Stimulated activated effector memory CD8-positive, alpha-beta T cell treated with anti-CD3 and anti-CD28 coated beads, Interleukin-12 subunit alpha, Interleukin-12 subunit beta, amount 100 ng/mL, for 72 hours (primary cell): ENCODE data around the gene RNF10.
"Not testable (repeated sequence)": the region's sequence is repeated elsewhere in the genome, so short reads cannot be mapped to it uniquely, and the experiment has no call there.

Source experiments
- ATAC-seq: fragments of 150-1000 bp; cut with Tn5 transposase; 2 replicates; pipeline ENCODE4 v1.10.0; 2021
- DNase-seq, 2 donors: peaks; one replicate each; pipeline ENCODE4 v3.0.0; 2021 to 2022; ENCODE audit warnings: low spot score in 2 of 2
- H3K27ac Mint-ChIP-seq: one replicate; pipeline ENCODE4 v1.8.0; 2022; ENCODE audit warnings: mild to moderate bottlenecking, mixed read lengths
- H3K36me3 Mint-ChIP-seq: one replicate; pipeline ENCODE4 v1.8.0; 2022; ENCODE audit warnings: mild to moderate bottlenecking, mixed read lengths
- H3K4me1 Mint-ChIP-seq: one replicate; pipeline ENCODE4 v1.8.0; 2022; ENCODE audit warnings: mixed read lengths
- H3K4me3 Mint-ChIP-seq: one replicate; pipeline ENCODE4 v1.8.0; 2022; ENCODE audit warnings: mild to moderate bottlenecking, mixed read lengths
- H3K9me3 Mint-ChIP-seq: one replicate; pipeline ENCODE4 v1.8.0; 2022; ENCODE audit warnings: mixed read lengths

The RNF10 gene

DNA sequence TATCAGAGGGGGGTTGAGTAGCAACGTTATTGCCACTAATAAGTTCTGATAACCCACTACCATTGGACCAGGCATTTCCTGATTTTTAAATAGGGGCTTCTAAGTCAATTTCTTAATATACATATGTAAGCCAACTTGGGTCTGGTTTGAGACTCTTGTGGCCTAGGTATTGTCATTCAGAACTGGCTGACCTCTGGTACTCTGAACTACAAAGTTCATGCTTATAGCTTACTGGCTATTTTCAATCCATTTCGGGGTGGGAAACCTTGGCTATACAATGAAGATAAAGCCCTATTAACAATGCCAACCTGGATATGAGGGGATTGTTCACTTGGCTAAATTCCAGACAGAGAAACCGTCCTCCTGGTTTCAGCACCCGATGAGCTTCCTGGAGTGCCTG lies 29.6 kb upstream of the RNF10 start:
- ATAC-seq, result no peak
- Mint-ChIP-seq H3K9me3 (no peaks in the 10 kb centered on the region), H3K36me3 (peaks cover 97% of the 10 kb centered on the region), H3K4me1 (peaks cover 6% of the 10 kb centered on the region), H3K4me3 (no peak overlapping the region), H3K27ac (no peak overlapping the region)
- no peak for DNase-seq

DNA sequence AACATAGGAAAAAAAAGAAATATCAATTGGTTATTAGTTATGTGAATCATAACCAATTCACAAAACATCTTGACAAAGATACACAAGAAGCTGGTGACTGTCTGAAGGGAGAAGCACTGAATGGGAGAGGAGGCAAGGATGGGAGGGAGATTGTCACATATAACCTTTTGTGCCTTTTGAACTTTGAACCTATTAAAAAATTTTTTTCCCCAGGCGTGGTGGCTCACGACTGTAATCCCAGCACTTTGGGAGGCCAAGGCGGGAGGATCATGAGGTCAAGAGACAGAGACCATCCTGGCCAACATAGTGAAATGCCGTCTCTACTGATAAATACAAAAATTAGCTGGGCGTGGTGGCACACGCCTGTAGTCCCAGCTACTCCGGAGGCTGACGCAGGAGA lies 25.6 kb upstream of the RNF10 start:
- H3K9me3 Mint-ChIP-seq, result no peaks in the 10 kb centered on the region
- H3K36me3 Mint-ChIP-seq, result peaks cover 77% of the 10 kb centered on the region
- H3K27ac Mint-ChIP-seq, result no peak overlapping the region
- ATAC-seq (no peak), DNase-seq (no peak)
- no peak overlapping the region for H3K4me3 Mint-ChIP-seq
- H3K4me1 Mint-ChIP-seq, result no peaks in the 10 kb centered on the region

GRCh38 chr12:120514002-120514401 lies 20.2 kb upstream of the RNF10 start:
- peaks cover 57% of the 10 kb centered on the region for H3K36me3 Mint-ChIP-seq
- no peak overlapping the region for H3K4me3 Mint-ChIP-seq
- no peaks in the 10 kb centered on the region for H3K4me1 Mint-ChIP-seq
- no peak overlapping the region for H3K27ac Mint-ChIP-seq
- ATAC-seq (no peak), DNase-seq (no peak)
- no peaks in the 10 kb centered on the region for H3K9me3 Mint-ChIP-seq

GRCh38 chr12:120515496-120515895 lies 18.7 kb upstream of the RNF10 start:
- H3K4me1 Mint-ChIP-seq, result no peaks in the 10 kb centered on the region
- no peaks in the 10 kb centered on the region for H3K9me3 Mint-ChIP-seq
- H3K27ac Mint-ChIP-seq, result no peak overlapping the region
- peaks cover 59% of the 10 kb centered on the region for H3K36me3 Mint-ChIP-seq
- DNase-seq (no peak), ATAC-seq (no peak)
- H3K4me3 Mint-ChIP-seq, result no peak overlapping the region

GRCh38 chr12:120519324-120519723 lies 14.8 kb upstream of the RNF10 start:
- H3K9me3 Mint-ChIP-seq, H3K4me3 Mint-ChIP-seq, H3K4me1 Mint-ChIP-seq, ATAC-seq, DNase-seq, H3K27ac Mint-ChIP-seq: not testable (repeated sequence)
- peaks cover 58% of the 10 kb centered on the region for H3K36me3 Mint-ChIP-seq

DNA sequence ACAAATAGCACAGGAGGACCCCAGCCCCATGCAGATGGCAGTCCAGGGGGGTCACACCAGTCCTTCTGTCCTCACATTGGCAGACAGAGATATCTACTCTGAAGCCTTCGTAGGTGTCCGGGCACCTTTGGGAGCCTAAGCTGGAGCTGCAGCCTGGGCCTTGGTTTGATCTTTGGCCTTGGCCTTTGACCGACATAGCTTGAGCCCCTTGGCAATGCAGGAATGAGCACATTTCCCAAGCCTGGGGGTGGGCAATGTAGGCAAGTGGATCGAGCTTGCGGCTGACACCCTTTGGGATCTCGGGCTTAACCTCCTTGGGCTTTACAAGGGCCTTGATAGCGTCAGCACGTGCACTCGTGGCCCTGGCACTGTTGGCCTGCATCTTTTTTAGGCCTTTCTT lies 11.6 kb upstream of the RNF10 start:
- Mint-ChIP-seq H3K36me3 (peaks cover 40% of the 10 kb centered on the region), H3K9me3 (no peaks in the 10 kb centered on the region), H3K4me3 (no peak overlapping the region), H3K27ac (no peak overlapping the region), H3K4me1 (peaks cover 6% of the 10 kb centered on the region)
- DNase-seq, result no peak
- ATAC-seq, result no peak

GRCh38 chr12:120528861-120529525 lies 5.2 kb upstream of the RNF10 start, which contains the start of gene COQ5:
Gene COQ5 (minus strand): TSS chr12:120529158. CDS start chr12:120529141, 17 bp downstream.
- peak within 1 kb of the TSS; percentile 100 for H3K4me3 Mint-ChIP-seq
- peak; percentile 97 for ATAC-seq
- H3K36me3 Mint-ChIP-seq, result peaks cover 12% of the 10 kb centered on the region
- peak within 1 kb of the TSS; percentile 100 for H3K27ac Mint-ChIP-seq
- H3K4me1 Mint-ChIP-seq, result peaks cover 18% of the 10 kb centered on the region
- H3K9me3 Mint-ChIP-seq, result no peaks in the 10 kb centered on the region
- DNase-seq, result peak; percentile 70 to 89

DNA sequence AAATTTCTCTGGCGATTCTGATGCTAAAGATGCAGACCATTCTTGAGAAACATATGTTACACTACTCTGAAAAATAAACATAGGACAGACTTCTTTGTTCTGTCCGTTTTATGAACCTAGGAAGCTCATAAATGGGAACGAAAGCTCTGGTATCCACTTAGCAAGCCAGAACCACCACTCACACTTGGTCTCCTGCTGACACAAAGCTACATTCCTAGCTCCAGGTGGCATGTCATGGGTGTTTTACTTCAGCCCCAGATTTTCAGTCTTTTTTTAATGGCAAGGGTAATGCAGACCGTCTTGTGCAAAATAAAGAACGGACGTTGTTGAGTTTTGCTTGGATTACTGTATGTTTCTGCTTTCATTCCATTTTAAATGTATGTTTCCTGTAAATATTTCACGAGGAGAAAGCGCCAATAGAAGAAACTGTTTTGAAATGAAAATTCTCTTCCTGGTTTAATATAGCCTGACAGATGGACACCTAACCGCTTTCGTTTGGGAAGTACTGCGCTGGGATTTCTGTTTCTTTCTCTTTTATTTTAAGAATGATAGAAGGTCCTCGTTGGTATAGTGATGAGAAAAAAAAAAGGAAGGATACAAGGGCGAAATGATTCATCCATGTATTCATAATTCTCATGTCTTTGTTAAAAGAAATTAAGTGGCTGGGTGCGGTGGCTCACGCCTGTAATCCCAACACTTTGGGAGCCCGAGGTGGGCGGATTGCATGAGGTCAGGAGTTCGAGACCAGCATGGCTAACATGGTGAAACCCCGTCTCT lies 4.3 kb upstream of the RNF10 start:
- Mint-ChIP-seq H3K9me3 (no peaks in the 10 kb centered on the region), H3K36me3 (peaks cover 21% of the 10 kb centered on the region), H3K4me1 (peaks cover 18% of the 10 kb centered on the region), H3K4me3 (peak overlapping the region; percentile 100), H3K27ac (peak overlapping the region; percentile 100)
- DNase-seq (no peak), ATAC-seq (no peak)

DNA sequence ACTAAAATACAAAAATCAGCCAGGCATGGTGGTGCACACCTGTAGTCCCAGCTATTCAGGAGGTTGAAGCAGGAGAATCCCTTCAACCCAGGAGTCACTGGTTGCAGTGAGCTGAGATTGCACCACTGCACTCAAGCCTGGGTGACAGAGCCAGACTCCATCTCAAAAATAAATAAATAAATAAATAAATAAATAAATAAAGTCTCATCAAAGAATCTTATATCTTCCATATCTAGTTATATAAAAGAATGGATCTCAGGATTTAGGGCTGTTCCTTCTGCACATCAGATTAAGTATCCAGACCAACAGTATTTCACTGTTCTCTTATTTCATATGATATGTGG lies 3.8 kb upstream of the RNF10 start:
- H3K27ac Mint-ChIP-seq, result not testable (repeated sequence)

GRCh38 chr12:120532701-120533238 lies 1.4 kb upstream of the RNF10 start:
- Mint-ChIP-seq H3K4me3 (no peak overlapping the region), H3K27ac (no peak overlapping the region), H3K36me3 (peaks cover 44% of the 10 kb centered on the region), H3K9me3 (no peaks in the 10 kb centered on the region), H3K4me1 (peaks cover 32% of the 10 kb centered on the region)
- ATAC-seq (no peak), DNase-seq (no peak)

More for the DNA sequence above, 3.8 kb upstream of the RNF10 start:
- peak overlapping the region; percentile 100 for H3K4me3 Mint-ChIP-seq
- peaks cover 18% of the 10 kb centered on the region for H3K4me1 Mint-ChIP-seq
- not testable (repeated sequence) for H3K9me3 Mint-ChIP-seq, DNase-seq, ATAC-seq
- peaks cover 25% of the 10 kb centered on the region for H3K36me3 Mint-ChIP-seq

GRCh38 chr12:120534703-120535655 lies 823 bp downstream of the RNF10 start:
- Mint-ChIP-seq H3K4me3 (peak overlapping the region; percentile 88), H3K4me1 (peaks cover 40% of the 10 kb centered on the region), H3K9me3 (no peaks in the 10 kb centered on the region), H3K27ac (peak overlapping the region; percentile 98), H3K36me3 (peaks cover 45% of the 10 kb centered on the region)
- ATAC-seq, result peak; percentile 71
- DNase-seq, result peak; percentile 41 to 75

GRCh38 chr12:120536064-120536791 lies 2.1 kb downstream of the RNF10 start:
- peak overlapping the region; percentile 98 for H3K27ac Mint-ChIP-seq

GRCh38 chr12:120537856-120538220 lies 3.7 kb downstream of the RNF10 start:
- Mint-ChIP-seq H3K4me3 (peak overlapping the region; percentile 88), H3K4me1 (peaks cover 55% of the 10 kb centered on the region), H3K9me3 (no peaks in the 10 kb centered on the region), H3K27ac (peak overlapping the region; percentile 98), H3K36me3 (peaks cover 45% of the 10 kb centered on the region)
- ATAC-seq (no peak), DNase-seq (no peak)

More at GRCh38 chr12:120536064-120536791, 2.1 kb downstream of the RNF10 start:
- Mint-ChIP-seq H3K9me3 (no peaks in the 10 kb centered on the region), H3K4me3 (peak overlapping the region; percentile 88), H3K36me3 (peaks cover 45% of the 10 kb centered on the region), H3K4me1 (peaks cover 47% of the 10 kb centered on the region)
- no peak for DNase-seq
- no peak for ATAC-seq
